NOMO-1 treated with DMSO at 0.1 percent for 48 hours (cell line): ENCODE measurements around the gene INHBA.
A peak's percentile ranks its signal among the peaks of the same experiment; 100 is the strongest.

Experiments
- DNase-seq: peaks from one replicate; lab custom pipeline; 2025; ENCODE audit not compliant: unreplicated experiment; lab: John Stamatoyannopoulos, UW

Gene INHBA

DNA sequence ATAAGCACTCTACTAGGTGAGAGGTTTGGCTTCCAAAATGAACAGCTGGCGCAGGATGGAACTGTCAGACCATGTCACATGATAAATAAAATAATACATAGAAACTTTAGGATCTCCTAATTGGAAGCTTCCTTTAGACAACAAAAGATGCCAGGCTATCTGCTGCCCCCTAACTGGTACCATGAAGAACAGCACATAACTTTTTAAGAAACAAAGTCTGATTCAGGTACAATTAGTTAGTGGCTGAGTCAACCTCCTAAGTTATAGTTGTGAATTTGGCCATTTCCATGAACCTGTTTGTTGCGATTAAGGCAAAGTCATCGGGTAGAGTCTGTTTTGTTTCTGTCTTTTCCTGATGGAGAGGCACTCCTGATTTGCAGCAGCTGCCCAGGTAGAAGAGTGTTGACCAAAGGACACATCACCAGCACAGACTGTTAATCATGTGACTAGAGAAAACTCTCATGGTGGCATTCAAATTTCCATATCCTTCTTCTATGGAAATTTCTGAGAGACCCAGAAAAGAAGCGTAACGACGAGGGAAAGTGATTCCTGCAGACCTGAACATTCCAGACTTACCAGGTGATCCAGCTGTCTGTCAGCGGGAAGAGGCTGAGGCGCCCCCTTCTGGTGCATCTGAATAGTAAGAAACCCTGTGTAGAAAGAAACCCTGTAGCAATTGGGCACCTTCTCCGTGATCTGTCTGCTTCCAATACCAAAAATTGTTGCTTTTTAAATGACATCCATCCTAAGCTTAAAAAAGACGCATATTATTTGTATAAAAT, 8.6 kb upstream of the INHBA start:
- DNase-seq, result no peak

DNA sequence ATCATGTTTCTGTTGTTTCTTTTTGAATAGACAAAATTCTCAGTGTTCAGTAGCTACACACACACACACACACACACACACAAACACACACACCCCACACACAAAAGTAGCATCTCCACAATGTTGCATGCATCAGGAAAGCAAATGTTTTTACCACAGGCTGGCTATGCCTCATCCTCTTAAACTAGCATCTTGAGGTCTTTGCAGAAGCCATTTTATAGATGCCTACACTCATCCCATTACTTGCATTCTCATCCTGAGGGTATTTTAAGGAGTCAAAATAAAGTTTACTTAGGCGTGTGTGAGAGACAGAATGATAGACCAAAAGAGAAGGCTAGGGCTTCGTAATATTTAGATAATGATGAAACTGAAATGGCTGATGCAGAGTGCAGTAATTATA, 7.9 kb upstream of the INHBA start:
- DNase-seq, result no peak

DNA sequence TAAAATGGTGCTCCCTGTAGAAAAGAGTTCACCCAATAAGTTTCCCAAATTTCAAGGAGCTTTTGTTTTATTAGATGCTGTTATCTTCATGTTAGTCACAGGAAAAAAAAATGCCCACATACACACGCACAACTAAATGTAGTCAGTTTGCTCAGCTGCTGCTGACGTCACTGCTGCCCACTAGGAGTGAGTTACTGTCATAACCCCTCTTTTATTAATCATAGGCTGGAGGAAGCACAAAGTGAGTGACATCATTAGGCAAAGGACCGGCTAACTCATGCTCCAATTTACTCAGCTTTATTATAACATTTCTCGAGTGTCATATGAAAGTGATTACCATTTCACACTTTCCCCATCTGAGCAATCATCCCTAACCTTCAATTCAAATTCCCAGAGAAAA, 6.7 kb upstream of the INHBA start:
- DNase-seq, result no peak

DNA sequence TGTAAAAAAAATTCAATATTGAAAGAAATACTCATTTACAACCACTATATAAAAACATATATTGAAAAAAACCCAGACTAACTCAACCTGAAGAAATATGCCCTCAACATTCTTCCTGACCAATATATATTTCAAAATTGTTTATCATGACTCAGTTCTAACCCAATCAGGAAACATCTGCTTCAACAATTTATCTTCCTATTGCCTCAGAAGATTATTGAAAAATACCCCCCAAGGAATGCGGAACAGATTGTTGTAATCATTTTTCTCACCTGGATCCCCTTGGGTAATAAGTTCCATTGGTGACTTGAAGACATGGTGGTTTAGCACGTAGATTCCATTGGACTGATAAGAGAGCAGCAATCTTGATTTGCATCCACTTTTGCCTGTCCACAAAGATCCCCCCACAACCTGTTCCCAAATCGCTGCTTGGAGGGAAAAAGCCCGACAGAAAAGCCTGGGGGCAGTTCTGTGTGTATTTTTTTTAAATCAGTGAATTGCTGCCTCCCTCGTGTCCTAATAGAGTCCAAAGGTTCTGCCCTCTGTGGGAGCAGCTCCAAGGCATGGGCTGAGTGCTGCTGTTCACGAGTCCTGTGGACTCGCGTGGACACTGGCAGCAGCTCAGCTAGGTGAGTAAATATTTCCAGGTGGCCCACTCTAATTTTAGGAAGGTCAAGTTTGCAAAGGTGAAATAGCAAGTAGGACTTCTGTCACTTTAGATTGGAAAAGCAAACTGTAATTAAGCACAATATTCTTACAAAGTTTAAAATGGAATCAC, 5.9 kb upstream of the INHBA start:
- DNase-seq, result peak; percentile 50

DNA sequence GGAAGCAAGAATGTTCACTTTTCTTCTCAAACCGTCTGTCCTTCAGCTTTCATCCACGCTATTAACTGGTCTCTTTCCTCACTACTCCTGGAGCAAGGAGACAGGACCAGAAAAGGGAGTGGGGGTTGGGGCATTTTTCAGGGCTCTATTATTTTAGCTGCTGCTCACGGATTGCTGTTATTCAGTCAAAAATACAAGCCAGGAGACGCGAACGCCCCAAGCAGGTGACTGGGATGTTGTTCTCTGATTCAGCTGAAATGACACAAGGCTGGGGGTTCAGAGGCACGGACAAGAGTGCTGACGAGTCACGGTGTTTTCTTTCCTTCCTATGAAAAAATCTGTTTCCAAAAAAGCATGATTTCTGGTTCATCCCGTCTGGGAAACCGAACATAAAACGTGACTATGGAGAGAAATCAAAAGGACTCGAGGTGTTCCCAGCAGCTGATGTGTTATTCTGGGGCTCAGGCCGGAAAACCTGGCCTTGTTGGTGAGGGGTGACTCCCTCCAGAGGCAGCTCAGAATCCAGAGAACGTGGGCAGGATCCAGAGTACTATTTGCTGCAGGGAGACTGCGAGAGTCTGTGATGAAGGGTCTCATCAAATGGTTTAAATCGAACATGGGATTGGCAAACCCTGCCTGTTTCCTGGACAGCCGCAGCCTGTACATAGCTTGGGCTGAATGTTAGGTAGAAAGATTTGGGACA, 3.5 kb upstream of the INHBA start:
- no peak for DNase-seq

DNA sequence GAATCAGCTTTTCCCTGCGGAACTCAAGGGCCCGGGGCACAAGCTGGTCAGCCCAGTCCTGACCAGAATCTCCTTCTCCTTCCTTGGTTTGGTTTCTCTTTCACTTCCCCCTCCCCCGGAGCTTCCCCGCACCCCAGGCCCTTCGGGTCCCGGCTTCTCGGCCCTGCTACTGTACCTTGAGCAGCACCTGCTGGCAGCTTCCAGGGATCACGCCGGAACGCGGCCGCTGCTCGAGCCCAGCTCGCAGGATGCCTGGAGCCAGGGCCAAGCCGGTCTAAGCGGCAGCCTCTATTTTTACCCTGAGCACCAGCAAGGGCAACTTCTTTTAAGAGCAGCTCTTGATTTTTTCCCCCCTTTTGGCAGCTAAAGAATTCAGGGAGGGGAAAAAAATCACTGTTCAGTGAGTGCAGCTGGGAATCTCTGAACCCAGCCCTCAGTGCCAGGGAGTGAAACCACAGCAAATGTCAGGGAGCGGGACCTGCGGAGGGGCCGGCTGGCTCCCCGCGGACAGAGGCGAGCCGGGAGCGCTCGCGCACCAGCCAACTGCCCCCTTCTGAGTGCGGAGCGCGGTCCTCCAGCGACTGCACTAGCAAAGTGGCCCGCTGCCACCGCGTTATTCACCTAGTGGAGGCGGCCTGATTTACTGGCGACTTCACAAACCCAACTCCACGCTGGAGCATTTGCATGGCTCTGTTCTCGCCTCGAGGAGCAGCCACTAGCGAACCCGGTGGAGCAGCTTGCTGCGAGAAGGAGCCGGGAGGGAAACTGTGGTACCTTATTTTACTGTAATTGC, 2.4 kb upstream of the INHBA start:
- DNase-seq, result peak; percentile 88

DNA sequence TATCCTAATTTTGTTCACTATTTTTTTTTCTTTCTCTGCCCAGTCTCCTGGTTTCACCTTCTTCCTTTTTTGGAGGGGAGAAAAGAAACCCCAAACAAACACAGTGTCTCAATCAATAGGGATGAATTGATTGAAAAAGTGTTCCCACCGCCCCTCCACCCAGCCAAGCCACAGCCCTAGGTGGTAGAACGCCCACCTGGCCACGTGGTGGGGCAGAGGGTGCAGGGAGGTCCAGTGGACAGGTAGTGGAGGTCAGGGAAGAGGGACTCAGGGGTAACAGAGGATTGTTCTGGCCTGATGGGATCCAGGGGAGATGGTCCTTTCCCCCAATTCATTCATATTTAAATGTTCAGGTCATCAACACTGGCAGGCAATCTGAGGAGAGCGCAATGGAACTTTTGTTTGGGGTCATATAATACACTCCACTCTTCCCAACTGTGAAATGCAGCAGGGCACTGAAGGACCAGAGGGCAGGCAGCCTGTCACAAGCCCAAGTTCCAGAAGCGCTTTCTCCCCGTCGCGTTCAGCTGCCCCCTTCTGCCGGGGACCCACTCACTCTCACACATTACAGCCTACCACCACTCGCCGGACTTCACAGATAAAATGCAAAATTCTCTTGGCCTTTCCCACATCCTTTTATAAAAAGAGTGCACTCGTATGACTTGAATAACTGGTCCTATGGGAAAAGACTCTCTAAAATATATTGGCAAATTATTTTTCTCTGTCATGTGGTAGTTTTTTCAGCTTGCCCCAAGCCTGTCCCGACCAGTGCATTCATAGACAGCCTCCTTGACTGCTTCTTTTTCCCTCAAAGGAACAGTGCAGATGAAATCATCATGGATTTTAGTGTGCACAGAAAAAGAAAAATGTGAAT, 1.6 kb downstream of the INHBA start:
- DNase-seq, result no peak

DNA sequence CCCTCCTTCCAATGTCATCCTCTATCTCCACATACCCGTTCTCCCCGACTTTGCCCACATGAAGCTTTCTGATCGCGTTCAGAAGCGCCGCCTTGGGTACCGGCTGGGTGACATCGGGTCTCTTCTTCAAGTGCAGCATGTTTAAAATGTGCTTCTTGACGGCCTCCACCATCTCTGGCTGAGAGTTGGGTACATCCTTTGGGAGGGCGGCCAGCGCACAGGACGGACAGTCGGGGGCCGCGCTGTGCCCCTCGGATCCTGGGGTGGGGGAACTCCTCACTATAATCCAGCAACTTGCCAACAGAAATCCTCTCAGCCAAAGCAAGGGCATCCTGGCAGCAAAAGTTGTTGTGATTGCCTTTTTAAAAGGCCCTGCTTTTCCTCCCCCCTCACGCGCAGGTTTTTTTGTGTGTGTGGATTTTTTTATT, 2.8 kb downstream of the INHBA start:
- no peak for DNase-seq

DNA sequence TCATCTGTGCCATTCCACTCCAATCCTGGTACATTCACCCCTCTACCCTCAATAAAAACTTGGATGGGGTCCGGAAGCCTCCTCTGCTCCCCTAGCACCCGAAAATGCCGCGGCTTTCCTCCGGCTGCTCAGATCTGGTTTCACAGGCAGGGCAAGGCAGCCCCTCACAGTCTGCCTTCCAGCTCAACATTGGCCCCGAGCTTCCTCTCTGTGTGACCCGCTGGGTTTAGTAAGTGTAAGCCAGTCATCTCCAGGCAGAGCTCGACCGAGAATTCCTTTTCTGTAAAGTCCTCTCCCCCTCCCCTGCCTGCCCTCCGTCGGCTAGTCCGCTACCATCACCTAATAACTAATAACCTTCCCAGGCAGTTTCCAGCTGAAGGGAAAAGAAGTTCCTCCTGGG, 3.4 kb downstream of the INHBA start:
- DNase-seq, result no peak

DNA sequence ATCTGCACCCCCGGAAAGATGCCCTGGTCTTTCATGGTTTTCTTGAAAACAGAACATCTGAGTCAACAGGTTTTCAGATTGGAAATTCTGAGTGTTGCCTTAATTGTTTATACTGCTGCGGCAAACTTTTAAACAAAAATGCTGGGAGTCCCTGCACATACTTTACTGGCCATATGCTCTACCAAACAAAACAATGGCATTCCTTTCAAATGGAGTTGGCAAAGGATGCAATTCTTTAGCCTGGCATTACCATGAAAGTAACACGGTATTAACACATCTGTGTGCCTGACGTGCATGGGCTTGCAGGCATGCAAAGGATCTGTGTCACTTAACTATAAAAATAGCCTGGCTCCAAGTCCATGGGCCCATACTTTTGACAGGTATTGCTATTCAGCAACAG, 4.2 kb downstream of the INHBA start:
- no peak for DNase-seq

DNA sequence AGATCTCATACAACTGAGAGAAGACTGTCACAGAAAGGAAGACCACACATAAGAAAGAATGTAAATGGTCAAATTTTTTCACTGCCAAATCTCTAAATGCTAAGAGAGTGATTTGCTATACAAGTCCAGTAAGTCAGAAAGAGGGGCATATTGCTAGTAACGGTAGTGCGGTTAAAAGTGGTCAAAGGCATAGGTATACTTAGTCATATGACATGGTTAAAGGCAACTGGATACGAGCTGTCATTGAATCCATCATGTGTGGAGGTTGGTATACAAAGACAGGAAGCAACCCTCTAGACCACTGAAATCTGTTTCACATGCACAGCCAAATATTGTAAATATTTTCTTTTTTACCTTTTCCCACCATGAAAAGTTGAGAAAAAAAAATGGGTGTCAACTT, 4.8 kb downstream of the INHBA start:
- no peak for DNase-seq

DNA sequence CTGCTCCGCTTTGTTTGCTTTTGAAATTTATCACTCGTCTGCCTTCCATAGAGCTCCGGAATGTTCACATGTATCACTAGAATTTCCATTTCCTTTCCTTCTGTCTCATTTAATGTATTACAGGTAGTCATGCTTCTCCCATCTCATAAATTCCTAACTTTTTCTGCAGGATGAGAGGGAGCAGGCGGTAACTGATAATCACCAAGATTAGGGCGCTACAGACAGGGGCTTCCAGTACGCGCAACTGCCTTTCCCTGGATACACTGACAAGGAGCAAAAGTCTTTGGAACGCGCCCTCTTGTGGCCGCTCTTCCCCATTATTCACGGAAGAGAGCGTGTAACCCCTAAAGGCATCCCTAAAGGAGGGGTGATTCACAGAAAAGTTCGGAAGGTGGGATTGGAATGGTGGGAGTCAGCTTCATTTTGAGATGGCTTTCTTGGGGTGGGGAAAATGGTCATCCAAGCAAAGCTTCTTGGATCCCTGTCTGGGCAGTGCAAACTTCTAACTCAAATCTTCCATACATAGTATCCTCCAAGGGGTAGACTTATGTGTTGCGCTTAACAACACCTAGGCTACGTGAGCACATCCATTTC, 6.5 kb downstream of the INHBA start:
- peak; percentile 30 for DNase-seq

DNA sequence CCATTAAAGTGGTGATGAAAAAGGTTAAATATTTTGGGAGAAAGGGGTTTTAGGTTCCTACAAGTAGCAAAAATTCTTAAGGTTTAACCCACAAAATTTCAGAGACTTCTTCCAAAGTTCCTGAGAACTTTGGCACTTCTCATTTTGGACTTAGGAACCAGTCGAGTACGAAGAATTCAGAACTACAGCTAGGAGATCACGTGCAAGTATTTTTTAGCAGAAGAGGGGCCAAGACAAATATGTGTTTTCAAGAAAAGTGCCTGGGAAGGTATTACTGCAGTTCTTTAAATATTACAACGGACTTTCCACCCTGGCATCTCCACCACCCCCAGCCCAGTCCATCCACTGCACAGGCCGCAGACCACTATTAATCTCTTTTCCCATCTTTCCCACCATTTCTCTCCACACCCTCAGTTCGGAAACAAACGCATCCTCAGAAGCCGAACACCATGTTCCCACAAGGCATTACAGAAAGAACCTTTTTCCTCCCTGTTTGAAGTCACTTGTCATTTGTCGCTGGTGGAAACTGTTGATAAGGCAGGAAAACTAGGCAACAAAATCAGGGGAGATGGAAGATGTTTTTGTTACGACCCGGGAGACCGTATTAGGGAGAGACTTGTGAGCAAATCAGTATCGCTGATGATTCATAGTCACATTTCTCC, 7.1 kb downstream of the INHBA start:
- DNase-seq, result no peak

DNA sequence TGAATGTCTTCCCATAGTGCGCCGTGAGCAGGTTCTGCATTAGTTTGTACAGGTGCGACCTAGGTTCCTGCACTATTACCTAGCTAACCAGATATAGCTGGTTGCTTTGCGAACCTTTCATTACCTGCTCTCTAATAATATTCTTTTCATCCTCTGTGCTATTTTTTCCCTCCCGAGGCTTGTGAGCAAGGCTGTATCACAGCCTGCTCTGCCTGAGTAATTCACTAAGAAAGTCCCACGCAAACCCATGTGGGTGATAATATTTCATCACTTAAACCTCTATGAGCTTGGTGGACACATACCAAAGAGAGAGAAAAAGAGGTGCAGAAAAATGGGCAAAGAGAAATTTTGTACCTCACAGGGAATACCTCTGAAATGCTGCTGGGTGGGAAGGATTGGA, 8.4 kb downstream of the INHBA start:
- DNase-seq, result no peak

DNA sequence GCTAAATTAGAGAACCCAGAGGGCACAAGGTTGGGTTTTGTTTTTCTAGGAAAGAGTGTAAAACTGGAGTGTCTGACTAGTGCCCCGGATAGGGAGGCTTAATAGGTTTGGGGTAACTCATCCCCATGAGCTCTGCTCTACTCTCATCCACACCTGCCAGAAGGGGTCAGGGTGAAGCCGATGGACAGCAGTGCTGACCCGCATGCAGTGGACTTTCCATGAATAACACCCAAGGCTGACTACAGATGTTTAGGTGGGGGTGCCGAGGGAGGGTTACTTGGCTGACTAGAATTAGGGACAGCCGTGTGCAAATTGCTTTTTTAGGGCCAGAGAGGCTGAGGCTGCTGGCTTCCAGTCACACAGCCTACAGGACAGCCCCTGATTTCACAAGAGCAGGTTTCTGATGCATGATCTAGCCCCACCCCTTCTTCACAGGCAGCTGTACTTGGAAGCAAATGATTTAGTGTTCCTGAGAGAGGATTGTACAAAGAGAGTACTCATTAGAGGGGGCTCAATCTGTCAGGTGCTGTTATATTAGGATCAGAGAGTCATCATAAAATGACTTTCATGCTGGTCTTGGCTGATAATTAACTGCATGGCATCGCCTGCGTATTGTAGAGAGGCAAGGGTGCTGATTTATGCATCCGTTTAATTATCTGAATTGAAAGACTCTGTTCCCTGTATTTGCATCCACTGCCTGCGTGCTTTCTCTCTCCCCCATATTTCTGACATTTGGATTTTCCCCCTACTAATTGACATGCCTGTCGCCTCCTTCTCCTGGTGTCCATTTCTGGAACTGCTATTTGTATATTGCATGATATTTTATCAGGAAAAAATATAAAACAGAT, 9.5 kb downstream of the INHBA start:
- peak; percentile 70 for DNase-seq

DNA sequence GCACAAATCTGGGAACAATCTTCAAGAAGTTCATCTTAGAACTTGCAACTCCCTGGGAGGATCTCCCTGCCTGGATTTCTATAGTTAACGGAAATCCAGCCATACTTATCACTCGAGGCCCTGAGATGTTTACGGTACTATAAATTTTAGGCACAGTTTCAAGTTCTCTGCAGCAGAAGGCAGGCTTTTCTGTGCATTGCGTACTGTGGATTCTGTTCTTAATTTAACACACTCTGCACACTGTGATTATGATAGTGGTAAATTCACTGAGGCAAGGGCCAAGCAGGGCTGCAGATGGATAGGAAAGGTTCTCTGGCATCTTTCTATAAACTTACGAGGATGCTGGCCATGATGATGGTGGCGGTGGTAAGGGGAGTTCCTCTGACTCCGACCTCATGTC, 10.6 kb downstream of the INHBA start:
- DNase-seq, result no peak

DNA sequence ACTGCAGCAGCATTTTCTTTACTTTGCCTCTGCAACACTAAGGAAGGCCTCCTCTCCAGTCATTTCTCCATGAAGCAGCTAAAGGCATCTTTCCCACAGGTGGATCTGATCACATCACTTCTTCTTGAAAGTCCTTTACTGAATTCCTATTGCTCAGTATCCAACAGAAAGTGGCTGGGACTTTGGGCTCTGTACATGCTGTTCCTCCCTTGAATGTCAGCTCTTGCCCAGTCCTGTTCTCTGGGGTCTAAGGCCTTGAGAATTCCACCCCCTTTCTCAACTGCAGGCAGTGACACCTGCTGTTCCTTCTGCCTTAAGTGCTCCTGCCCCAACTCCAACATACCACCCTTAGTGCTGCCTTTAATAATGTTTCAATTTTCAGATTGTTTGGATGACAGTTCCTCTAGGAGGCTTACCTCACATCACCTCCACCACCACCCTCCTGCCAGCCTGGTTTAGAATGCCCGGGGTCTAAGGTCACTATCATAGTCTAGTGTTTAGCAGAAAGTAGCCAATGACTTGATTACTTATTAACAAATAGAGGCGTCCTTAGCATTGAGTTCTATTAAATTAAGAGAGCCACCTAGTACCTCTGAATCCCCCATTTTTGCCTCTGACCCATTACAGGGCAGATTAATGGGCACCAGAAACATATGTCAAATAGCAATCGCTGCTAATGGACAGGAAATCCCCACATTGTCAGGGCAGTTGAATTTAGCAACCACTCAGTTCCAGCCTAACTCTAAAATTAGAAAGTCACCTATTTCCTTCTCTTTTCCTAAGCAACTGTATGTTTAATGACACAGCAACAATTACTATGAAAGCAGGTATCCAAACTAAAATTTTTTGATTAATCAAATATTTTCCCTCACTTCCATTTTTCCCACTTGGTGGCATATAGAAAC, 11.4 kb downstream of the INHBA start:
- no peak for DNase-seq
